ENCODE results near the gene COA1.
"Not testable (repeated sequence)": the region's sequence is repeated elsewhere in the genome, so short reads cannot be mapped to it uniquely, and the experiment has no call there.

Gene COA1

GRCh38 chr7:43612599-43613589, 116.4 kb downstream of the COA1 start:
- TF ChIP-seq CTCF (IDR thresholded peaks at IDR 0.05; ENCODE audit: low read depth, low read length): no peak
- no peak overlapping the region for H3K4me3 ChIP-seq (ENCODE audit: low read depth, low read length)

- H3K4me3 ChIP-seq (ENCODE audit: low read depth, low read length): no peak overlapping the region
- no peak for TF ChIP-seq CTCF (IDR thresholded peaks at IDR 0.05; ENCODE audit: low read depth, low read length)
Observed at GRCh38 chr7:43612128-43612527, 117.2 kb downstream of the COA1 start.

- no peak for TF ChIP-seq CTCF (IDR thresholded peaks at IDR 0.05; ENCODE audit: low read depth, low read length)
- no peak overlapping the region for H3K4me3 ChIP-seq (ENCODE audit: low read depth, low read length)
Observed at GRCh38 chr7:43609097-43609496, 120.2 kb downstream of the COA1 start.

- no peak for TF ChIP-seq CTCF (IDR thresholded peaks at IDR 0.05; ENCODE audit: low read depth, low read length)
- no peak overlapping the region for H3K4me3 ChIP-seq (ENCODE audit: low read depth, low read length)
Observed at GRCh38 chr7:43604251-43604650, 125.1 kb downstream of the COA1 start.

- H3K4me3 ChIP-seq (ENCODE audit: low read depth, low read length): no peak overlapping the region
- no peak for TF ChIP-seq CTCF (IDR thresholded peaks at IDR 0.05; ENCODE audit: low read depth, low read length)
Observed at GRCh38 chr7:43602256-43602655, 127.1 kb downstream of the COA1 start.

- TF ChIP-seq CTCF (IDR thresholded peaks at IDR 0.05; ENCODE audit: low read depth, low read length): no peak
- H3K4me3 ChIP-seq (ENCODE audit: low read depth, low read length): no peak overlapping the region
Observed at GRCh38 chr7:43600056-43600455, 129.3 kb downstream of the COA1 start.

- not testable (repeated sequence) for H3K4me3 ChIP-seq (ENCODE audit: low read depth, low read length)
Observed at GRCh38 chr7:43596426-43596825, 132.9 kb downstream of the COA1 start.
